ENCODE data around the gene ADAD1.
"Not testable (repeated sequence)": the region's sequence is repeated elsewhere in the genome, so short reads cannot be mapped to it uniquely, and the experiment has no call there.

ADAD1 gene

DNA sequence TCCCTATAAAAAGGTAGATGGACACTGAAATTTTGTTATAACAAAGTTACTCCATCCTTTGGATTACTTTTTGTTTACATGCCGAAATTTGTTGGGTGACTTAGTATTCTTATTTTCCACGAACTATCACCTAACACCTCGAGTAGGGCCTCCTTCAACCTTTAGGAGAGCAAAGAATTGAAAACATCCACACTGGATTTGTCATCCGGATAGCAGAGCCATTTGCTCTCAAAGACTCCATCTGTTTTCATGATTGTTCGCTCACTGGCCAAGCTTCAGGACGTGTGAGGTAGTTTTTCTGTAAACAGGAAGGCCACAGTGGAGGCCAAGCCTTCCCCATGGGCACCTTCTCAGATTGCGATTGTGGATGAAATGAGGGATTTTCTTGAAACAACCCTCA lies at the start of gene ADAD1:
TSS of gene ADAD1 (plus strand) at position 301 of the 400 bp plus-strand sequence. CDS start 1,059 bp downstream, outside the sequence.
- intact Hi-C loops (cut with DNase I), result no loop called here
- no peak for DNase-seq

DNA sequence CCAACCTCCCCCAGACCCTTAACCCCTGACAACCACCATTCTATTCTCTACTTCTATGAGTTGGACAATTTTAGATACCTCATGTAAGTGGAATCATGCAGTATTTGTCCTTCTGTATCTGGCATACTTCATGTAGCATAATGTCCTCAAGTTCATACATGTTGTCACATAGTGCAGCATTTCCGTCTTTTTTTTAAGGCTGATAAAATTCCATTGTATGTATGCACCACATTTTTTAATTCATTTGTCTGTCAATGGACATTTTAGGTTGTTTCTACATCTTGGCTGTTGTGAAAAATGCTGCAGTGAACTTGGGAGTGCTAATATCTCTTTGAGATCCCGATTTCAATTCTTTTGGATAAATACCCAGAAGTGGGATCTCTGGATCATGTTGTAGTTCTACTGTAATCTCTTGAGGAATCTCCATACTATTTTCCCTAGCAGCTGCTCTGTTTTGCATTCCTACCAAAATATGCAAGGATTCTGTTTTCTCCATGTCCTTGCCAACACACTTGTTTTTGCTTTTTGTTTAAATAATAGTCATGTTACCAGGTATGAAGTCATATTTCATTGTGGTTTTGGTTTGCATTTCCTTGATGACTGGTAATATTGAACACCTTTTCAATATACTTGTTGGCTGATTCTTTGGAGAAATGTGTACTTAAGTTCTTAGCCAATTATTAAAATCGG lies 48.8 kb upstream of the ADAD1 start:
- intact Hi-C loops (cut with DNase I), result no loop called here
- no peak for DNase-seq

DNA sequence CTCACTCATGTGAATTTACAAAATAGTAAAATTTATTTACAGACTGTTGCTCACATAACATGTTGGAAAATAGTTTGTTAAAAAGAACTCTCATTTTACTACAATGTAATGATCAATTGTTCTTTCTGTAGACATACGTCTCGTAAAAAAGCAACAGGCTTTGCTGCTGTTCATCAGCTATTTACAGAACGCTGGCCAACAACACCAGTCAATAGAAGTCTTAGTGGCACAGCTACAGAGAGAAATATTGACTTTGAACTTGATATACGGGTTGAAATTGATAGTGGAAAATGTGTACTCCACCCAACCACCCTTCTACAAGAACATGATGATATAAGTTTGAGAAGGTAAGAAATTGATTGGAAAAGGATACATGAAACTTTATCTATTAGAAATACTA lies 47.6 kb upstream of the ADAD1 start:
- DNase-seq, result no peak
- intact Hi-C loops (cut with DNase I), result no loop called here

DNA sequence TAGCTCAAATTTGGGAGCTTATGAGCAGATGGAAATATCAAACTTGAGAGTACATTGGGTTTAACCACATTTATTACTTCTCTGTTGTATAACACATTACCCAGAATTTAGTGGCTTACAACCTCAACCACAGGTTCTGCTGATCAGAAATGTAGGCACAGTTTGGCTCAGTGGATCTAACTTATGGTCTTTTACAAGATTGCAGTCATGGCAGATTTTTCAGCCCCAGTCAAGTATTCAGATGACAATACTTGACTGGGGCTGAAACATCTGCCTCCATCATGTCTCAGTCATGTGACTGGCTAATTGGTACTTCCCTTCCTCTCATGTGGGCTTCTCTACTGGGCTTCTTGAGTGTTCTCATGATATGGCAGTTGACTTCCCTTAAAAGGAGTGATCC lies 44.0 kb upstream of the ADAD1 start:
- intact Hi-C loops (cut with DNase I), result no loop called here
- no peak for DNase-seq

DNA sequence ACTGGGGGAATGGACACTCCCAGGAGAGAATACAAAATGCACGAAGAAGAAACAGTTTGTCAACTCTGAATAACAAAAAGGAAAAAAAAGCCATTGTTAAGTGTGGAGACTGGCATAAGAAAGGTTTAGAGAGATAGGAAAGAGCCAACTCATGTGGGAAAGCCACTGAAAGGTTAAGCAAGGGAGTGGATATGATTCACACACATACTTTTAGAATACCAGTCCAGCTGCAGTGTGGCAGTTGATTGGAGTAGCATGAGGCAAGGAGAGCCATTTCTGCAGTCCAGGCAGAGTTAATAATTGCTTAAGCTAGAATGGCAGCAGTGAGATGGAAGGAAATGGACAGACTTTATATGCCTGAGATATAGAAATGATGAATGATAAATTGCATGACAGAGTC lies 36.9 kb upstream of the ADAD1 start:
- intact Hi-C loops (cut with DNase I), result no loop called here
- DNase-seq, result no peak

DNA sequence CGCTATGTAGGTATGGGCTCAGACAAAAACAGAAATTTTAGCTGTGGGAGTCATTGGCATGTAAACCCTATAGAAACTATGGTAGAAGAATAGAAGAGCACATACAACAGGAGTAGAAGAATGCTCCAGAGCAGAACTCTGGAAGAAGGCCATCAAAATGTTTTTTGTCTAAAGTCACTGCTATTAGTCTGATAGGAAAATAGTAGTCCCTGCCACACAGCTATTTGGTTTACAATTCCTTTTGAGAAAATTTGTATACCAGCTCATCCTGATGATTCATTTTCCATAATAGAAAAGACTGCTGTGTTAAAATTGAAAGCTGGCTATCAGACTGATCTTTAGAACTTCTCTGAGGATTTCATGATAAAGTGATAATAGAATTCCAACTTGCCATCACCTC lies 32.8 kb upstream of the ADAD1 start:
- no peak for DNase-seq
- intact Hi-C loops (cut with DNase I), result no loop called here

DNA sequence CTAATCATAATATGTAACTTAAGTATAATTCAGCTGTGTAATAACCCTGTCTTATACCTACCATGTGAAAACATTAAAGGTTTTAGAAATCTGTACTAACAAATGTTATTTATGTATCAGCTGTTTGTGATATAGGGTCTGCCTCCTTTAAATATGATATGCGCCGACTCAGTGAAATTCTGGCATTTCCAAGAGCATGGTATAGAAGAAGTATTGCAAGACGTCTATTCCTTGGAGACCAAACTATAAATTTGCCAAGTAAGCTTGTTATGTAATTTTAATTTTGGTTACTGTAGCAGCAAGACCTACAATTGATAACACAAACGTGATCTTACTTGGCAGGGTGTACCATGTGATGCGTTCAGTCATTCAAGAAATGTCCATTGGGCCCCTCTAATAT lies 32.3 kb upstream of the ADAD1 start:
- DNase-seq, result no peak
- intact Hi-C loops (cut with DNase I), result no loop called here

DNA sequence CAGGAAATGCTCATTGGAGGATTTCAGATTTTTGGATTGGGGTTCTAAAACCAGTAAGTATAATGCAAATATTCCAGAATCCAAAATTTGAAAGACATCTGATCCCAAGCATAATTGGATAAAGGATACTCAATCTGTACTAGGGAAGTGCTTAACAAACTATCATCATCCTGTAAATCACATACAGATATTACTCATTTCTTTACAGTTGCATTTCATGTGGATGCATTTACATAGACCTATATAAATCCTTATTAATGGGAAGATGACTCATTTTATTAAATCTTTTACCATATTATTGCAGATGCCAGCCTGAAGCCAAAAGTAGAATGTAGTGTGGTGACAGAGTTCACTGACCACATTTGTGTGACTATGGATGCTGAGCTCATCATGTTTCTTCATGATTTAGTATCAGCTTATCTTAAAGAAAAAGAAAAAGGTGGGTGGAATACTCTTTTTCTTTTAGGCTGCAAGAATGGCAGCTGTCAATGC lies 22.4 kb upstream of the ADAD1 start:
- no peak for DNase-seq
- intact Hi-C loops (cut with DNase I), result no loop called here

DNA sequence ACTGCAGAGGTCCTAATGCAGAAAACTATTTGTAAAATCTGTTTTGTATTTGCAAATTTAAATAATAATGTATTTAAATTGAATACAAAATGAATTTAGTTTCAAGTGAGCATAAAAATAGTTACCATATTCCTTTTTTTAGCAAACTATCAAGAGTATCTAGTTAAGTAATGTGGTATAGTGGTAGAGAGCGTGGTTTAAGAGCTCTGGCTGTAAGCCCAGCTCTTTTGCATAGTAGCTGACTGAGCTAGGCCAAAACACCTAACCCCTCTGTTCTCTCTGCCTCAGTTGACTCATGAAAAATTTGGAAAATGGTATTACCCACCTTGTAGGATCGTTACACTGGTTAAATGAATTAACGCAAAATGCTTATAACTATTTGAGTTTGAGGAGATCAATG lies 18.1 kb upstream of the ADAD1 start:
- intact Hi-C loops (cut with DNase I), result no loop called here
- DNase-seq, result no peak

DNA sequence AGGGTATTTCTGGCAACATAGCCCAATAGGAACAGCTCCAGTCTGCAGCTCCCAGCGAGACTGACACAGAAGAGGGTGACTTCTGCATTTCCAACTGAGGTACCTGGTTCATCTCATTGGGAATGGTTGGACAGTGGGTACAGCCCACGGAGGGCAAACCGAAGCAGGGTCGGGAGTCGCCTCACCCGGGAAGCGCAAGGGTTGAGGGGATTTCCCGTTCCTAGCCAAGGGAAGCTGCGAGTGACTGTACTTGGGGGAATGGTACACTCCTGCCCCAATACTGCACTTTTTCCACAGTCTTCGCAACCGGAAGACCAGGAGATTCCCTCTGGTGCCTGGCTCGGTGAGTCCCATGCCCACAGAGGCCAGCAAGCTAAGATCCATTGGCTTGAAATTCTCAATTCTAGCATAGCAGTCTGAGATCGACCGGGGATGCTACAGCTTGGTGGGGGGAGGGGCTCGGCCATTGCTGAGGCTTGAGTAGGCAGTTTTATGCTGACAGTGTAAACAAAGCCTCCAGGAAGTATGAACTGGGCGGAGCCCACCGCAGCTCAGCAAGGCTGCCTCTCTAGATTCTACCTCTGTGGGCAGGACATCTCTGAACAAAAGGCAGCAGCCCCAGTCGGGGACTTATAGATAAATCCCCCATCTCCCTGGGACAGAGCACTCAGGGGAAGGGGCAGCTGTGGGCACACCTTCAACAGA lies 14.0 kb upstream of the ADAD1 start:
- DNase-seq, result peak in 1 of 42 donors; percentile 0
- intact Hi-C loops (cut with DNase I), result no loop called here

DNA sequence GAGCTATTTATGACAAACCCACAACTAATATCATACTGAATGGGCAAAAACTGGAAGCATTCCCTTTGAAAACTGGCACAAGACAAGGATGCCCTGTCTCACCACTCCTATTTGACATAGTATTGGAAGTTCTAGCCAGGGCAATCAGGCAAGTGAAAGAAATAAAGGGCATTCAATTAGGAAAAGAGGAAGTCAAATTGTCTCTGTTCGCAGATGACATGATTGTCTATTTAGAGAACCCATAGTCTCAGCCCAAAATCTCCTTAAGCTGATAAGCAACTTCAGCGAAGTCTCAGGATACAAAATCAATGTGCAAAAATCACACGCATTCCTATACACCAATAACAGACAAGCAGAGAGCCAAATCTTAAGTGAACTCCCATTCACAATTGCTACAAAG lies 10.0 kb upstream of the ADAD1 start:
- intact Hi-C loops (cut with DNase I); DNase-seq: not testable (repeated sequence)

DNA sequence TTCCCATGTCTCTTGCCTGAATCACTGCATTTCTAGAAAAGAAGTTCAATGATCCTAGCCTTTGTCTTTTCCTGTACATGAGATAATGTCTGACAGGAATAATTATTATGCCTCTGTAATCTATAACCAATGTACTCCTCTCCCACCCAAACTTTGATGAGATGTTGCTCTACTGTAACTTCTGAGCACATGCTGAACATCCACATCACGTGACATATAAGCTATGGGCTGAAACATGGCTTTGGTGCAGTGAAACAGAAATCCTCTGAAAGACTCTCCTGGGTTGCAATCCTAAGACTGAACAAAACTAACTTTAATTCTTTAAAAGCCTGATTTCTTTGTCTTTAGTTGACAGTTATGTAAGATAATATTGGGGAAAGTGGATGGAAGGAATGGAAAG lies 1.5 kb upstream of the ADAD1 start:
- DNase-seq, result no peak

DNA sequence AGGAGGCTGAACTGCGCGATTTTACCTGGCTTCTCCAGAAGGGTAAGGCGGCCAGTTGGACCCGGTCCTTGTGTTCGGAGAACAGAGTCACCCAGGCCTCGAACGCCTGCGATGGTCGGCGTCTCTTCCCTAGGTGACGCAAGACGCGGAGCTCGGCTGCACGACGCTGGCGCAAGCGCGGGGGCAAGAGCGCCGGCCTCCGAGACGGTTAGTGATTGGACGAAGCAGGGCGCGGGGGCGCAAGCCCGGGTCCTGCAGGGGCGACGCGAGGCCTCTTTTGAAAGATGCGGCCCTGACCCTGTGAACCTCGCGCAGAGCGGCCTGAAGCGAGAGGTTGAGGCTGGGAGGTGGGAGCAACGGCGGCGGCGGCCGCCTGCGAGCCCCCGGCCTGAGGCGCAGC lies 428 bp downstream of the ADAD1 start:
- intact Hi-C loops (cut with DNase I), result no loop called here
- no peak for DNase-seq

More for the DNA sequence above, 1.5 kb upstream of the ADAD1 start:
- intact Hi-C loops (cut with DNase I), result no loop called here

DNA sequence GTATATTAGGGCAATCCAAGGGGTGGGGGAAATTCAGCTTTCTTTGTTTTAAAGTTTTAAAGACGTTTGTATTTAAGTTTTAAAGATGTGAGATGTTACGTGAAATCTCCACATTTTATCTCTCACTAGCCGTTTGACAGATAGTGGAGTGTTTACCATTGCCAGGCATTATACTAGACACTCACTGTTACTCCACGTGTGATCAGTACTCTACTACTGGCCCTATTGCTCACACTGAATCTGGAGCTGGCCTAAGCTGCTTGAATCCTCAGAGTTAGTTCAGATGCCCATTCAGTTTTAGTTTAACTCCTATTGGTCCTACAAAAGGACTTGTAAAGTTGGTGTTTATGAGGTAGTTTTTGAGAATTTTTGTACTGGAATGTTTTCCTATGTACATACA lies 4.5 kb downstream of the ADAD1 start:
- intact Hi-C loops (cut with DNase I), result no loop called here
- no peak for DNase-seq

DNA sequence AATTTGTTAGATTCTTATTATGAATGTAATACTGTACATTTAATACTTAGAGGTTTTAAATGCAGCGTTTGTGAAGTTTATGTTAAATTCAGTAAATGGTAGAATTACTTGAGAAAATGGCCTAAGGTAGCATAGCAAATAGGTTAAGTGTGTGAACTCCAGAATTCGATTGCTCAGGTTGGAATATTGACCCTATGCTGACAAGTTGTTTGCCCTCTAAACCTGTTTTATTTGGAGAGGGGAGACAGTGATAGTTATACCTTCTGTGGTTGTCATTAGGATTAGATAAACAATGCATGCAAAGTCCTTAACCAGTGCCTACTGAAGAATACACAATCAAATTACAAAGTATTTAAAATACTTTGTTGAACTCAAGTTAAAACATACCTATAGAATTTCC lies 5.4 kb downstream of the ADAD1 start:
- no peak for DNase-seq
- intact Hi-C loops (cut with DNase I), result no loop called here

DNA sequence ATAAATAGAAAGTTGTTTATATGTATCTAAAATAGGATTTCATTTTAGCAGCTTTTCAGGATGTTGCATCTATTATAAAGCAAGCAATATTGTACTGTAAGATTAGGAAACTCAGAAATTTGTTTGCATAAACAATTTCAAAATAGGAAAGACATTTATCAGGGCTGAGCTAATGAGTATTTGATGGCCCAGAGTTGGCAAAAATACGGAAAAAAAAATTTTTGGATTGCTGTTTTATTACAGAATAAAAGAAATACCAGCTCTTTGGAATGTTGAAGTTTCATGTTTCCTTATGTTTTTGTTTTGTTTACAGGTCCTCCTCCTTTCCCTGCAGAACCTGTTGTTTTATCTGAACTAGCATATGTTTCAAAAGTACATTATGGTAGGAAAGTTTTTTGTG lies 14.5 kb downstream of the ADAD1 start:
- no peak for DNase-seq
- intact Hi-C loops (cut with DNase I), result no loop called here

DNA sequence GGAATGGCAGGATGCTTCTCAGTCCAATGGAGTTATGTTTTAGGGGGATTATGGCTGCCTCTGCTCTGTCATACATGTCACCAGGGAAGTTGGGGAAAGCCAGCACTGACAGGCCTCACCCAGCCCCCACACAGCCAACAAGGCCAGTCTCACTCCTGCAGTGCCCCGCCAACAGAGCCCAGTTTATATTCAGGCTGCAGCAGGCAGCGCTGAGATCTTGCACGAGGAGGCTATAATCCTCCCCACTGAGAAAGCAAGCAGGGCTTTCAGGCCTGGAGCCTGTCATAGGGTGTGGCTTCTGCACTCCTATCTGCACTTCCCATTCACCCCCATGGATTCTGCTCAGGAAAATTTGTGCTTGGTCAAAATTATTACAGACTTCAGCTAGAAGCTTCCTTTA lies 25.1 kb downstream of the ADAD1 start:
- no peak for DNase-seq
- intact Hi-C loops (cut with DNase I), result no loop called here

DNA sequence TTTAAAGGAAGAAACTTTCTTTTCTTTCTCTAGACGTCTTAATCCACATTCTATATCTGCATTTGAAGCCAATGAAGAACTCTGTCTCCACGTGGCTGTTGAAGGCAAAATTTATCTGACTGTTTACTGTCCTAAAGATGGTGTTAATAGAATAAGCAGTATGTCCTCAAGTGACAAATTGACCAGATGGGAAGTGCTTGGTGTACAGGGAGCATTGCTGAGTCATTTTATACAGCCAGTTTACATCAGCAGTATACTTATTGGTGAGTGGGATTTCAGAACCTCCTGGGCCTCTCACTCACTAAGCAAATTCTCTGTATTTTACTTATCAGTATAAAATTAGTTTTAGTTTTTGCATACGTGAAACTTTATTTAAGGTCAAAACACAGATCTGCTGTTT lies 33.7 kb downstream of the ADAD1 start:
- intact Hi-C loops (cut with DNase I), result no loop called here
- no peak for DNase-seq

DNA sequence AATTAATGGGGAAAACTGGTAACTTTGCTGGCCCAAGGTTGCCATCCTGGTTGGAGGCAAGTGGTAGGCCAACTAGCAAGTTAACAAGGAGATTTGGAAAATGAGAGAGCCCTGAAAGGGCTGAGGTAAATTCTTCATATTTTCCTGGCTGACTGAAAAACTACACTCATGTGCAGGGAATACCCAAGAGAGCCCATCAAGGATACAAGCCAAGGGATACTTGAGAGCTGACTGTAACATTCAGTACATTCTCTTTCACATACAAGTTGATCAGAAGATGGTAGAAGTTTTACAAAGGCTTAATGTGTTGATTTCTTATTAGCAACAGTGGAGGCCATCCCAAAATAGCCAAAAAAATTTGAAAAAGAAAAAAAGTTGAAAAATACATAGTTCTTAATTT lies 44.4 kb downstream of the ADAD1 start:
- DNase-seq, result no peak

DNA sequence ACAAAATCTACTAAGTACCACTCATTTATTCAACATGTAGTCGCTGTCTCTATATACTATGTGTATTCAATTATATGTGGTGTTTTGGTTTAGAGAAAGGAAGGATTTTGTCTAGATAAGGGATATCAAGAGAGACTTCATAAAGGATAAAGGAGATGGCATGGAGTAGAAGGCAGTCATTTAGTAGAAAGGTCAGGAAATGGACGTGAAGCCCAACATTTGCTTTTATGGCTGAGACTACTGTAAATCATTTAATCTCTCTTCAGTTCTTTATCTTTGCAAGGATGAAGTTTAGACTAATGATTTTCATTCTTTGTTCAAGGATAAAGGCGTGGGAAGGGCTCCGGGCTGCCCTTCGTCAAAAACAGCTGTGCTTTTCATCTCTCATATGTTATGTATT lies 52.5 kb downstream of the ADAD1 start:
- intact Hi-C loops (cut with DNase I), result no loop called here

More for the DNA sequence above, 44.4 kb downstream of the ADAD1 start:
- intact Hi-C loops (cut with DNase I), result no loop called here

DNA sequence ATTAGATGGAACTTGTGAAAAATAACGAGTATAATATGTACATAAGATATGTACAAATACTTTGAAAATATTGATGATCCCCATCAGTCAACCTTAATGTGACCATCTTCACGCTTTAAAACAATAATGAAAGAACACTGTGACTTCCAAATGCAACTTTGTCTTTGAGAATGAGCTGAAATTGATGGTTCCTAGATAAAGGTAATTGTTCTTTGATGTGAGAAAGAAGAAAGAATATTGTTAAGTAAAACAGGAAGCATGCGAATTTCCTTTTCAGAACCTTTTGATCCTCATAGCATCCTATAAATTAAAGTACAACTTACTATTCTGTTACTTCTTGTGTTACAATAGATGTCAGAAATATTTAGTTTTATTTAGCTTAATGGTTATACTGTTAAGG lies 55.5 kb downstream of the ADAD1 start:
- intact Hi-C loops (cut with DNase I), result no loop called here
- no peak for DNase-seq

More for the DNA sequence above, 52.5 kb downstream of the ADAD1 start:
- DNase-seq, result no peak
